Activated T-helper 9 cell treated with anti-CD3 and anti-CD28 coated beads, Interleukin-2, amount 50 U/mL, for 16 hours (primary cell): ENCODE measurements around the gene FRAS1.
"Not testable (repeated sequence)": the region's sequence is repeated elsewhere in the genome, so short reads cannot be mapped to it uniquely, and the experiment has no call there.

Experiments
- DNase-seq: peaks from one replicate; pipeline ENCODE4 v3.0.0-alpha.2; 2020; ENCODE audit warnings: low read depth

Gene FRAS1

GRCh38 chr4:78213218-78213617, 156.1 kb downstream of the FRAS1 start:
- DNase-seq: no peak

- no peak for DNase-seq
These were observed 157.0 kb downstream of the FRAS1 start for GRCh38 chr4:78214078-78214477.

- DNase-seq: no peak
These were observed 160.4 kb downstream of the FRAS1 start for GRCh38 chr4:78217557-78217956.

- no peak for DNase-seq
These were observed 161.1 kb downstream of the FRAS1 start for GRCh38 chr4:78218260-78218659.

- DNase-seq: no peak
These were observed 162.7 kb downstream of the FRAS1 start for GRCh38 chr4:78219825-78220224.

GRCh38 chr4:78220283-78220682, 163.2 kb downstream of the FRAS1 start:
- DNase-seq: no peak

GRCh38 chr4:78222575-78223186, 165.6 kb downstream of the FRAS1 start:
- no peak for DNase-seq

GRCh38 chr4:78225236-78225635, 168.1 kb downstream of the FRAS1 start:
- DNase-seq: no peak

GRCh38 chr4:78226279-78226678, 169.2 kb downstream of the FRAS1 start:
- DNase-seq: no peak

- DNase-seq: no peak
These were observed 170.4 kb downstream of the FRAS1 start for GRCh38 chr4:78227411-78228057.

- no peak for DNase-seq
These were observed 178.7 kb downstream of the FRAS1 start for GRCh38 chr4:78235800-78236199.

- DNase-seq: no peak
These were observed 180.2 kb downstream of the FRAS1 start for GRCh38 chr4:78237360-78237759.

- DNase-seq: no peak
These were observed 184.9 kb downstream of the FRAS1 start for GRCh38 chr4:78242071-78242470.

- DNase-seq: no peak
These were observed 187.8 kb downstream of the FRAS1 start for GRCh38 chr4:78244705-78245485.

- DNase-seq: no peak
These were observed 190.6 kb downstream of the FRAS1 start for GRCh38 chr4:78247536-78248285.

GRCh38 chr4:78250500-78250899, 193.4 kb downstream of the FRAS1 start:
- DNase-seq: no peak

GRCh38 chr4:78252773-78253172, 195.7 kb downstream of the FRAS1 start:
- DNase-seq: not testable (repeated sequence)

- DNase-seq: no peak
These were observed 197.8 kb downstream of the FRAS1 start for GRCh38 chr4:78254893-78255292.

- DNase-seq: no peak
These were observed 207.9 kb downstream of the FRAS1 start for GRCh38 chr4:78265006-78265405.

- no peak for DNase-seq
These were observed 210.7 kb downstream of the FRAS1 start for GRCh38 chr4:78267790-78268189.

- DNase-seq: no peak
These were observed 211.5 kb downstream of the FRAS1 start for GRCh38 chr4:78268597-78268996.

GRCh38 chr4:78275450-78275849, 218.3 kb downstream of the FRAS1 start:
- not testable (repeated sequence) for DNase-seq

GRCh38 chr4:78286281-78286680, 229.2 kb downstream of the FRAS1 start:
- no peak for DNase-seq
